ENCODE data around the gene PITPNM3.

- TF ChIP-seq CTCF (IDR thresholded peaks at IDR 0.05) (no peak), POLR2A (IDR thresholded peaks at IDR 0.05) (no peak)
Measured at GRCh38 chr17:6457688-6458459, 98.5 kb downstream of the PITPNM3 start.

All from adrenal gland (tissue), 5 donors.